IMR-90 (cell line): ENCODE data around the gene UNC119. TPM values are rescaled to one million over a fixed set of nuclear protein-coding genes. Genes with fewer than 3 reads are reported as not detected.

Source experiments
- ATAC-seq: fragments of 200-7000 bp; cut with Tn5 transposase; 2 replicates; pipeline ENCODE4 v1.9.1; 2020; ENCODE audit warnings: low read depth, mild to moderate bottlenecking, moderate library complexity
- BruUV-seq: library from RNA; stranded (reverse); fragments of 400-500 nt; replicated peaks from 2 replicates; lab custom pipeline; 2021; lab: Mats Ljungman, UMichigan
- CTCF ChIA-PET: fragments of 300-600 bp; formaldehyde crosslinking; extraction: SDS; loops from one replicate; lab custom pipeline; 2021; ENCODE audit warnings: antibody characterized with exemption; lab: Yijun Ruan, JAX
- POLR2A ChIA-PET: fragments of 300-600 bp; sonication (Branson Sonifier 250); formaldehyde crosslinking; loops from one replicate; lab custom pipeline; 2022; ENCODE audit warnings: antibody characterized with exemption; ENCODE audit not compliant: unreplicated experiment; lab: Charles Lee
- DNase-seq: peaks from one replicate; pipeline ENCODE4 v3.0.0; 2013
- H2AFZ ChIP-seq: replicated peaks from 2 replicates; pipeline ENCODE3; 2013; ENCODE audit warnings: low read length, mild to moderate bottlenecking; ENCODE audit not compliant: poor library complexity
- H2AK5ac ChIP-seq: 2 replicates; pipeline ENCODE4 v1.6.1; 2013; ENCODE audit warnings: low read depth, low read length, inconsistent platforms
- H2AK9ac ChIP-seq: replicated peaks from 2 replicates; pipeline ENCODE3; 2013; ENCODE audit warnings: mild to moderate bottlenecking, low read depth, low read length, moderate library complexity; ENCODE audit not compliant: poor library complexity
- H2BK120ac ChIP-seq: 2 replicates; pipeline ENCODE4 v1.6.1; 2013; ENCODE audit warnings: low read depth, low read length, inconsistent platforms
- H2BK15ac ChIP-seq: 3 replicates; pipeline ENCODE4 v1.6.1; 2013; ENCODE audit warnings: low read depth, low read length, inconsistent platforms
- H2BK20ac ChIP-seq: 2 replicates; pipeline ENCODE4 v1.6.1; 2013; ENCODE audit warnings: low read depth, mild to moderate bottlenecking, inconsistent platforms, low read length, moderate library complexity
- H2BK5ac ChIP-seq: 2 replicates; pipeline ENCODE4 v1.6.1; 2013; ENCODE audit warnings: mild to moderate bottlenecking, low read depth, low read length, inconsistent platforms; ENCODE audit not compliant: poor library complexity, severe bottlenecking
- H3K14ac ChIP-seq: replicated peaks from 2 replicates; pipeline ENCODE4 v1.6.1; 2013; ENCODE audit warnings: low read depth, low read length, inconsistent platforms
- H3K18ac ChIP-seq: 2 replicates; pipeline ENCODE4 v1.6.1; 2013; ENCODE audit warnings: low read depth, low read length, control low read depth
- H3K23ac ChIP-seq: 2 replicates; pipeline ENCODE4 v1.6.1; 2013; ENCODE audit warnings: low read depth, low read length, inconsistent platforms
- H3K27ac ChIP-seq: 2 replicates; pipeline ENCODE4 v1.5.1; 2013; ENCODE audit warnings: mild to moderate bottlenecking, control low read depth, low read length; ENCODE audit not compliant: insufficient read depth
- H3K27me3 ChIP-seq: 2 replicates; pipeline ENCODE4 v1.6.1; 2013; ENCODE audit warnings: low read length; ENCODE audit not compliant: control insufficient read depth, insufficient read depth
- H3K36me3 ChIP-seq: 2 replicates; pipeline ENCODE4 v1.6.1; 2013; ENCODE audit warnings: low read length, mixed read lengths; ENCODE audit not compliant: control insufficient read depth, insufficient read depth
- H3K4ac ChIP-seq: 2 replicates; pipeline ENCODE4 v1.6.1; 2013; ENCODE audit warnings: low read depth, low read length, inconsistent platforms
- H3K4me1 ChIP-seq: 2 replicates; pipeline ENCODE4 v1.6.1; 2013; ENCODE audit warnings: low read length, mixed read lengths; ENCODE audit not compliant: control insufficient read depth, insufficient read depth
- H3K4me2 ChIP-seq: 2 replicates; pipeline ENCODE4 v1.6.1; 2013; ENCODE audit warnings: low read depth, mild to moderate bottlenecking, control low read depth, low read length, moderate library complexity
- H3K4me3 ChIP-seq: 2 replicates; pipeline ENCODE4 v1.5.1; 2013; ENCODE audit warnings: low read depth, mild to moderate bottlenecking, control low read depth, low read length, moderate library complexity; ENCODE audit not compliant: insufficient read depth
- H3K56ac ChIP-seq: 2 replicates; pipeline ENCODE4 v1.6.1; 2013; ENCODE audit warnings: low read length, inconsistent platforms; ENCODE audit not compliant: insufficient read depth; ENCODE audit errors: extremely low read depth
- H3K79me1 ChIP-seq, 2 experiments: 2 replicates each; pipeline ENCODE4 v1.6.1; 2013; ENCODE audit warnings: low read length in 2 of 2, inconsistent platforms in 1 of 2, low read depth in 1 of 2
- H3K9ac ChIP-seq: 2 replicates; pipeline ENCODE4 v1.6.1; 2013; ENCODE audit warnings: low read depth, low read length, control low read depth
- H3K9me1 ChIP-seq: 2 replicates; pipeline ENCODE4 v1.6.1; 2013; ENCODE audit warnings: low read length, inconsistent platforms; ENCODE audit not compliant: insufficient read depth
- H3K9me3 ChIP-seq: 2 replicates; pipeline ENCODE4 v1.6.1; 2013; ENCODE audit warnings: low read length; ENCODE audit not compliant: control insufficient read depth, insufficient read depth
- H4K20me1 ChIP-seq: 2 replicates; pipeline ENCODE4 v1.6.1; 2013; ENCODE audit warnings: low read length, inconsistent platforms; ENCODE audit not compliant: insufficient read depth
- H4K5ac ChIP-seq: 2 replicates; pipeline ENCODE4 v1.6.1; 2013; ENCODE audit warnings: mild to moderate bottlenecking, low read depth, low read length, control low read depth
- H4K8ac ChIP-seq, 2 experiments: 2 replicates each; pipeline ENCODE4 v1.6.1; 2013; ENCODE audit warnings: low read depth in 2 of 2, low read length in 2 of 2, control low read depth in 1 of 2, inconsistent platforms in 1 of 2
- H4K91ac ChIP-seq: 2 replicates; pipeline ENCODE4 v1.6.1; 2013; ENCODE audit warnings: low read depth, low read length, inconsistent platforms; ENCODE audit not compliant: insufficient read depth
- BHLHE40 ChIP-seq: fragments of 150-350 bp; IDR thresholded peaks from 2 replicates; pipeline ENCODE4 v1.6.1; 2016; ENCODE audit warnings: mild to moderate bottlenecking, low read depth, low read length
- CEBPB ChIP-seq: IDR thresholded peaks from 2 replicates; pipeline ENCODE4 v1.6.1; 2012; ENCODE audit warnings: low read depth, low read length, improper control_type of control experiment
- CHD1 ChIP-seq: IDR thresholded peaks from 2 replicates; pipeline ENCODE4 v1.6.1; 2012; ENCODE audit warnings: low read depth, low read length, improper control_type of control experiment
- CTCF ChIP-seq: conservative IDR thresholded peaks from 2 replicates; pipeline ENCODE4 v1.5.1; 2012; ENCODE audit warnings: mild to moderate bottlenecking, low read depth, low read length, improper control_type of control experiment
- FOS ChIP-seq: fragments of 150-350 bp; IDR thresholded peaks from 2 replicates; pipeline ENCODE4 v1.6.1; 2016; ENCODE audit warnings: low read depth, low read length
- MAFK ChIP-seq: IDR thresholded peaks from 2 replicates; pipeline ENCODE4 v1.6.1; 2012; ENCODE audit warnings: low read depth, low read length, improper control_type of control experiment
- MAZ ChIP-seq: IDR thresholded peaks from 2 replicates; pipeline ENCODE4 v1.6.1; 2012; ENCODE audit warnings: low read depth, mild to moderate bottlenecking, low read length, improper control_type of control experiment, moderate library complexity, borderline replicate concordance
- MXI1 ChIP-seq: IDR thresholded peaks from 2 replicates; pipeline ENCODE4 v1.6.1; 2012; ENCODE audit warnings: low read depth, mild to moderate bottlenecking, low read length, moderate library complexity, borderline replicate concordance
- NFE2L2 ChIP-seq: fragments of 150-350 bp; IDR thresholded peaks from 2 replicates; pipeline ENCODE4 v1.6.1; 2016; ENCODE audit warnings: low read depth, mild to moderate bottlenecking, low read length
- POLR2A ChIP-seq: IDR thresholded peaks from 2 replicates; pipeline ENCODE4 v1.6.1; 2012; ENCODE audit warnings: mild to moderate bottlenecking, low read depth, low read length
- RAD21 ChIP-seq: IDR thresholded peaks from 2 replicates; pipeline ENCODE4 v1.6.1; 2012; ENCODE audit warnings: low read length, improper control_type of control experiment
- RCOR1 ChIP-seq: IDR thresholded peaks from 2 replicates; pipeline ENCODE4 v1.6.1; 2012; ENCODE audit warnings: mild to moderate bottlenecking, low read length, improper control_type of control experiment; ENCODE audit not compliant: insufficient replicate concordance
- RFX5 ChIP-seq: IDR thresholded peaks from 2 replicates; pipeline ENCODE4 v1.8.0; 2012; ENCODE audit warnings: low read depth, mild to moderate bottlenecking, low read length, moderate library complexity
- SMC3 ChIP-seq: fragments of 150-350 bp; IDR thresholded peaks from 2 replicates; pipeline ENCODE4 v1.6.1; 2016; ENCODE audit warnings: low read depth, mild to moderate bottlenecking, antibody characterized with exemption, low read length, moderate library complexity
- USF2 ChIP-seq: fragments of 150-350 bp; IDR thresholded peaks from 2 replicates; pipeline ENCODE4 v1.6.1; 2017; ENCODE audit warnings: mild to moderate bottlenecking, antibody characterized with exemption, low read length, low read depth
- WGBS, 2 experiments: methylation state at CpG; one replicate each; pipeline versions ENCODE4 v1.1.5 to v1.1.7; 2013; ENCODE audit warnings: missing lambda C conversion rate in 2 of 2; ENCODE audit not compliant: insufficient read length in 1 of 2; ENCODE audit errors: extremely low coverage in 2 of 2; 5-methylcytosine and 5-hydroxymethylcytosine counted together
- dilution Hi-C: fragments of 300-500 bp; cut with HindIII; formaldehyde crosslinking; loops from one replicate; pipeline ENCODE4 v1.14.3; 2018; ENCODE audit warnings: low sequenced_read_pairs; ENCODE audit not compliant: unreplicated experiment
- in situ Hi-C: fragments of 300-500 bp; cut with MboI; formaldehyde crosslinking; loops from 3 replicates; pipeline ENCODE4 v1.14.3; 2019; ENCODE audit warnings: low sequenced_read_pairs, inconsistent platforms, mixed read lengths
- intact Hi-C: fragments of 100-400 bp; cut with micrococcal nuclease; formaldehyde crosslinking; loops from 2 replicates; pipeline ENCODE4 v1.10.0; 2022
- polyA plus RNA-seq, 3 experiments: library from polyadenylated mRNA; depleted of rRNA; stranded (reverse); fragments of >200 nt; gene quantifications; 2 replicates each; pipeline ENCODE4 v1.2.3, GENCODE V29; 2012; ENCODE audit warnings: low replicate concordance in 1 of 3
- total RNA-seq: library from RNA; depleted of rRNA; stranded (reverse); fragments of >200 nt; gene quantifications from 2 replicates; pipeline ENCODE4 v1.2.3, GENCODE V29; 2012
- TF ChIP-seq, protein P1 (sequence below): fragments of 150-350 bp; IDR thresholded peaks from 2 replicates; pipeline ENCODE4 v1.6.1; 2016; ENCODE audit warnings: low read depth, mild to moderate bottlenecking, low read length, moderate library complexity, borderline replicate concordance

Gene UNC119
- total and polyA plus RNA-seq, 2 of the 4 experiments (the other 2 are of a cell fraction) = 22.4 to 57.4 TPM

- H3K14ac ChIP-seq = no peak overlapping the region
- no peak overlapping the region for H2AK5ac ChIP-seq
- H3K27ac ChIP-seq = no peak overlapping the region
- H3K9ac ChIP-seq = no peak overlapping the region
- POLR2A ChIA-PET = no interaction called here
- ATAC-seq = no peak
- no peak overlapping the region for H3K56ac ChIP-seq
- intact Hi-C loops = no loop called here
- H3K23ac ChIP-seq = no peak overlapping the region
- CTCF ChIA-PET = no interaction called here
- dilution Hi-C loops = no loop called here
- H3K18ac ChIP-seq = no peak overlapping the region
- peaks cover 57% of the 10 kb centered on the region for H3K27me3 ChIP-seq
- in situ Hi-C loops = no loop called here
- H3K4me2 ChIP-seq = no peak overlapping the region
- no peak overlapping the region for H3K4me3 ChIP-seq
- no peak overlapping the region for H4K5ac ChIP-seq
- H3K4ac ChIP-seq = no peak overlapping the region
- H3K79me1 ChIP-seq = no peaks in the 10 kb centered on the region
- H4K8ac ChIP-seq = no peak overlapping the region
- no peak overlapping the region for H2AK9ac ChIP-seq
- H3K9me1 ChIP-seq = 0 out of 2 replicates have a peak, but pooled peaks cover 3% of the 10 kb centered on the region
- H2BK15ac ChIP-seq = no peak overlapping the region
- no peaks in the 10 kb centered on the region for H3K36me3 ChIP-seq
- BruUV-seq = no TSS peak
- H2BK5ac ChIP-seq = no peak overlapping the region
- no peak overlapping the region for H2BK120ac ChIP-seq
- H4K91ac ChIP-seq = no peak overlapping the region
- no CpG with 5 or more reads among the region's 16 CpGs for WGBS, 2 experiments
- H3K9me3 ChIP-seq = no peaks in the 10 kb centered on the region
- TF ChIP-seq MAZ = no peak
- TF ChIP-seq CEBPB = no peak
- no peak for TF ChIP-seq USF2
- no peak for TF ChIP-seq FOS
- TF ChIP-seq RAD21 = no peak
- no peak for TF ChIP-seq RCOR1
- no peak for TF ChIP-seq RFX5
- TF ChIP-seq SMC3 = no peak
- TF ChIP-seq NFE2L2 = no peak
- TF ChIP-seq CHD1 = no peak
- no peak for TF ChIP-seq CTCF
- TF ChIP-seq, protein P1, sequence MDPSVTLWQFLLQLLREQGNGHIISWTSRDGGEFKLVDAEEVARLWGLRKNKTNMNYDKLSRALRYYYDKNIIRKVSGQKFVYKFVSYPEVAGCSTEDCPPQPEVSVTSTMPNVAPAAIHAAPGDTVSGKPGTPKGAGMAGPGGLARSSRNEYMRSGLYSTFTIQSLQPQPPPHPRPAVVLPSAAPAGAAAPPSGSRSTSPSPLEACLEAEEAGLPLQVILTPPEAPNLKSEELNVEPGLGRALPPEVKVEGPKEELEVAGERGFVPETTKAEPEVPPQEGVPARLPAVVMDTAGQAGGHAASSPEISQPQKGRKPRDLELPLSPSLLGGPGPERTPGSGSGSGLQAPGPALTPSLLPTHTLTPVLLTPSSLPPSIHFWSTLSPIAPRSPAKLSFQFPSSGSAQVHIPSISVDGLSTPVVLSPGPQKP = no peak
- TF ChIP-seq BHLHE40 = no peak
- TF ChIP-seq POLR2A = no peak
- TF ChIP-seq MAFK = no peak
- no peak for TF ChIP-seq MXI1
- H2BK20ac ChIP-seq = no peak overlapping the region
- H3K4me1 ChIP-seq = no peaks in the 10 kb centered on the region
- no peak for DNase-seq
- no peaks in the 10 kb centered on the region; the same call in 1 of the 2 replicates for H4K20me1 ChIP-seq
- H2AFZ ChIP-seq = no peak overlapping the region
Observed at GRCh38 chr17:28514561-28515002, 37.8 kb downstream of the UNC119 start.
